Parathyroid adenoma (tissue), 2 donors: ENCODE results near the gene LNPEP.
A peak's percentile ranks its signal among the peaks of the same experiment; 100 is the strongest.

Source experiments
- H2AFZ ChIP-seq: fragments of 300-600 bp; sonication (generic); one replicate; pipeline ENCODE4 v1.7.0; 2017; ENCODE audit warnings: antibody characterized with exemption, mild to moderate bottlenecking
- H3K27ac ChIP-seq: fragments of 300-600 bp; sonication (generic); one replicate; pipeline ENCODE4 v1.7.0; 2017
- H3K27me3 ChIP-seq: fragments of 300-600 bp; sonication (generic); one replicate; pipeline ENCODE4 v1.7.0; 2017; ENCODE audit warnings: low read length; ENCODE audit not compliant: control insufficient read depth, insufficient read depth
- H3K36me3 ChIP-seq: fragments of 300-600 bp; sonication (generic); one replicate; pipeline ENCODE4 v1.7.0; 2017; ENCODE audit warnings: low read length; ENCODE audit not compliant: control insufficient read depth, insufficient read depth
- H3K4me1 ChIP-seq: fragments of 300-600 bp; sonication (generic); one replicate; pipeline ENCODE4 v1.7.0; 2017; ENCODE audit warnings: control low read depth
- H3K4me2 ChIP-seq: fragments of 300-600 bp; sonication (generic); one replicate; pipeline ENCODE4 v1.7.0; 2017; ENCODE audit warnings: low read length
- H3K4me3 ChIP-seq: fragments of 300-600 bp; sonication (generic); one replicate; pipeline ENCODE4 v1.7.0; 2017; ENCODE audit warnings: low read depth, low read length
- H3K79me2 ChIP-seq: fragments of 300-600 bp; sonication (generic); one replicate; pipeline ENCODE4 v1.7.0; 2017; ENCODE audit warnings: control low read depth
- H3K9ac ChIP-seq: fragments of 300-600 bp; sonication (generic); one replicate; pipeline ENCODE4 v1.7.0; 2017; ENCODE audit warnings: mild to moderate bottlenecking
- H3K9me3 ChIP-seq: fragments of 300-600 bp; sonication (generic); one replicate; pipeline ENCODE4 v1.7.0; 2017; ENCODE audit warnings: low read length; ENCODE audit not compliant: control insufficient read depth
- TF ChIP-seq, protein P1 (sequence below): fragments of 300-600 bp; sonication (generic); IDR thresholded peaks from one replicate; pipeline ENCODE4 v1.7.0; 2017; ENCODE audit warnings: antibody characterized with exemption, mild to moderate bottlenecking
- donor health status: primary hyperparathyroidism.

Gene LNPEP

DNA sequence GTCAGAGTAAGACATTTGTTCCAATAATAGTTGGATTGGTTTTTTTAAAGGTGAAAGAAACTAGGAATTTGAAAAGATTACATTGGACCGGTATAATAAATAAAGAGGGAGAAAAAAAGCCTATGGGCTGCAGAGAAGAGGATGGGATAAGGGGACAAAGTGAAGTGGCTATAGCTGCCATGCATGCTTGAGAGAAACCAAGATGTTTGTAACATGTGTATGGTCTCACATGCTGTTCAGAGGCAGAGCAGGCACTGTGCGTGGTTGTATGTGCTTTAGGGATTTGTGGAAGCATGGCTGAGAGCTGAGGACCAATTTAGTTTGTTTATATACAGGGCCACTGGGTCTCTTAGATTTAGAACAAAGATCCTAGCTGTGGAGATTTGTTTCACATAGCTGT is 32.7 kb downstream of the LNPEP start:
- Histone ChIP-seq H3K27me3 (no peaks in the 10 kb centered on the region), H2AFZ (no peak overlapping the region), H3K4me2 (no peak overlapping the region), H3K4me3 (no peak overlapping the region), H3K9me3 (no peaks in the 10 kb centered on the region), H3K9ac (no peak overlapping the region), H3K79me2 (peaks cover 7% of the 10 kb centered on the region), H3K27ac (peak overlapping the region; percentile 54), H3K36me3 (no peaks in the 10 kb centered on the region), H3K4me1 (peaks cover 24% of the 10 kb centered on the region)
- TF ChIP-seq, protein P1, sequence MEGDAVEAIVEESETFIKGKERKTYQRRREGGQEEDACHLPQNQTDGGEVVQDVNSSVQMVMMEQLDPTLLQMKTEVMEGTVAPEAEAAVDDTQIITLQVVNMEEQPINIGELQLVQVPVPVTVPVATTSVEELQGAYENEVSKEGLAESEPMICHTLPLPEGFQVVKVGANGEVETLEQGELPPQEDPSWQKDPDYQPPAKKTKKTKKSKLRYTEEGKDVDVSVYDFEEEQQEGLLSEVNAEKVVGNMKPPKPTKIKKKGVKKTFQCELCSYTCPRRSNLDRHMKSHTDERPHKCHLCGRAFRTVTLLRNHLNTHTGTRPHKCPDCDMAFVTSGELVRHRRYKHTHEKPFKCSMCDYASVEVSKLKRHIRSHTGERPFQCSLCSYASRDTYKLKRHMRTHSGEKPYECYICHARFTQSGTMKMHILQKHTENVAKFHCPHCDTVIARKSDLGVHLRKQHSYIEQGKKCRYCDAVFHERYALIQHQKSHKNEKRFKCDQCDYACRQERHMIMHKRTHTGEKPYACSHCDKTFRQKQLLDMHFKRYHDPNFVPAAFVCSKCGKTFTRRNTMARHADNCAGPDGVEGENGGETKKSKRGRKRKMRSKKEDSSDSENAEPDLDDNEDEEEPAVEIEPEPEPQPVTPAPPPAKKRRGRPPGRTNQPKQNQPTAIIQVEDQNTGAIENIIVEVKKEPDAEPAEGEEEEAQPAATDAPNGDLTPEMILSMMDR = no peak

DNA sequence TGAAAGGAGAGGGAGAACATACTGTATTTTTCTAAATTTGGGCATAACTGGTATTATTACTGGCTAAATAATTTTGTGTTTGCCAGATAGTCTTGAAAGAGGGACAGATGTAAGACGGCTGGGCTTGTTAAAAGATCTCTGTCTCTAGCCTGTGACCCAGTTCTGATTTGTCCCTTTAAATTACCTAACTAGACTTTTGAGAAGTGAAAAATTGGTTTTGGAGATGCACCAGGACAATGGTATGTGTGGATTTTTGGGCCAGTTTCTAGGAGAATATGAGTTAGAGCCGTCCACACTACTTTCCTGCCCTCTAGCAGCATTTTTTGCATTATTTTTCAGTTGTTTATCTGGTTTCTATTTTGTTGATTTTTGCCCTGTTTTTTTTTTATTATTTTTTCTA is 33.5 kb downstream of the LNPEP start:
- H3K4me1 ChIP-seq = peaks cover 26% of the 10 kb centered on the region

DNA sequence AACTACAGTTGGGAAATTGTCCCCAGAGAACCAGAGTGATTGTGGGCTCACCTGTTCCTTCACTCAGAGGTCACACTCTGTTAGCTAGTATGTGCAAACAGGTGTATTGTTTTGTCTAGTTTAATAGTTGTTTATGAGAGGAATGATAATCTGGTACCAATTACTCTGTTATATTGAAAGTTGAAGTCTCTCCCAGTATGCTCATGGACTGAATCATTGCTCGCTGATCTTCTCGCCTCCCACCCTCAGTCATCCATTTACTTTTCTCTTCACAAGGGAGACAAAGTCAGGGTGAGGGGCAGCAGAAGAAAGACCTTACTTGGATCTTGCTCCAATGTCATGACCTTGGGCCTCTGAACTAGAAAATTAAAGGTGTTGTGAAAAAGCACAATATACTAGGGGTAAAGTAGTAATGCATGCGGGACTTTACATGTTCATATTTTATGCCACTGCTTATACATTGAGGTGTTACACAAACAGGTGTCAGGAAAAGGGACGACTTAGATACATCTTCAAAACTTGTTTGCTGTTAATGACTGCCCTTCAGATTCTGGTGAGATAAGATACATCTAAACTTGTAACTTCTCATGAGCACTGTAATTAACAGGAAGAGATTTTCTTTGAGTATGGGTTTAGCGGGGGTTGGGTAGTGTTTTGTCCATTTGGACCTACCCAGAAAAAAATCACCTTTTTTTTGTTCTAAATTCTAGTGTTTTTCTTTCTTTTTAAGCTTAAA is 36.9 kb downstream of the LNPEP start:
- Histone ChIP-seq H3K4me1 (peaks cover 45% of the 10 kb centered on the region), H3K79me2 (peaks cover 6% of the 10 kb centered on the region), H3K27ac (no peak overlapping the region), H3K4me3 (no peak overlapping the region), H3K4me2 (peak overlapping the region; percentile 33), H3K36me3 (no peaks in the 10 kb centered on the region), H3K9ac (no peak overlapping the region), H2AFZ (no peak overlapping the region), H3K27me3 (no peaks in the 10 kb centered on the region), H3K9me3 (no peaks in the 10 kb centered on the region)
- TF ChIP-seq, protein P1 = no peak

More for the DNA sequence above, 33.5 kb downstream of the LNPEP start:
- H3K9me3 ChIP-seq = no peaks in the 10 kb centered on the region
- H3K27me3 ChIP-seq = no peaks in the 10 kb centered on the region
- no peak overlapping the region for H3K4me3 ChIP-seq
- TF ChIP-seq, protein P1 = no peak
- no peaks in the 10 kb centered on the region for H3K36me3 ChIP-seq
- no peak overlapping the region for H2AFZ ChIP-seq
- H3K9ac ChIP-seq = no peak overlapping the region
- peaks cover 7% of the 10 kb centered on the region for H3K79me2 ChIP-seq
- no peak overlapping the region for H3K27ac ChIP-seq
- H3K4me2 ChIP-seq = no peak overlapping the region

DNA sequence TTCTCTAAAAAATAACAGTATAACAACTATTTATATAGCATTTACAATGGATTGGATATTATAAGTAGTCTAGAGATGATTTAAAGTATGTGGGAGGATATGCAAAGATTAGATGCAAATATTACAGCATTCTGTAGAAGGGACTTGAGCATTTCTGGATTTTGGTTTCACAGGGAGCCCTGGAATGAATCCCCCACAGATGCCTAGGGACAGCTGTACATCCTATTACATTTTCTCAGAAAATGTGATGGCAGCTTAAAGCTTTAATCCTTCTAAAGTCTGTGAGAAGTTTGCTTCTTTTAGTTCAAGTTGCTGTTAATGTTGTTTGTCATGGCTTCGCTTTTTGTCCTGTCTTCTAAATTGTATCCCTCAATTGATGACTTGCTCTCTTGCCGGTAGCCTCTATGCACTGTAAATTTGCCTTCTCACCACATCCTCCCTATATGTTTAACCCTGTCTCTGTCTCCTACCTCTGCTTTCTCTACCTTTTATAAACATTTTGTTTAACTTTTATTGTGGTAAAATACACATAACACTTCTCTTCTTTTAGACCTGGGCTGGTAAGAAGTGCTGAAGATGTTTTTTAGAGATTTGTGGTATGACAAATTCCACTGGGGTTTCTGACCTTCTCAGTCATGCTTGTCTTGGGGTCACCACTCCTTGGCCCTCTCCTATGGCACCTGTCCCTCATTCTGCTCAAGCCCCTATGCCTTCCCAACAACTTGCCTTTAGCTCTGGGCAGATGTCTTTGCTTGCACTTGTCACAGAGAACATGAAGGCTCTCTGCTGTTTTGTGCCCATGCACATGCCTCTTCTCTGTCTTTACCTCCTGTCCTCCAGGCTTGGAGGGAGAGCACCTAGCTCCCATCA is 37.9 kb downstream of the LNPEP start:
- Histone ChIP-seq H3K4me3 (no peak overlapping the region), H3K27ac (no peak overlapping the region), H3K9me3 (no peaks in the 10 kb centered on the region), H3K9ac (no peak overlapping the region), H3K36me3 (no peaks in the 10 kb centered on the region), H2AFZ (no peak overlapping the region), H3K4me1 (peaks cover 36% of the 10 kb centered on the region), H3K4me2 (no peak overlapping the region), H3K27me3 (no peaks in the 10 kb centered on the region), H3K79me2 (peaks cover 15% of the 10 kb centered on the region)
- TF ChIP-seq, protein P1 = no peak
